HuH-7.5 (cell line): ENCODE measurements around the gene ST6GALNAC1.

Experiments
- DNase-seq: peaks from one replicate; pipeline ENCODE4 v3.0.0; 2011; ENCODE audit warnings: low spot score

The ST6GALNAC1 gene, protein sequence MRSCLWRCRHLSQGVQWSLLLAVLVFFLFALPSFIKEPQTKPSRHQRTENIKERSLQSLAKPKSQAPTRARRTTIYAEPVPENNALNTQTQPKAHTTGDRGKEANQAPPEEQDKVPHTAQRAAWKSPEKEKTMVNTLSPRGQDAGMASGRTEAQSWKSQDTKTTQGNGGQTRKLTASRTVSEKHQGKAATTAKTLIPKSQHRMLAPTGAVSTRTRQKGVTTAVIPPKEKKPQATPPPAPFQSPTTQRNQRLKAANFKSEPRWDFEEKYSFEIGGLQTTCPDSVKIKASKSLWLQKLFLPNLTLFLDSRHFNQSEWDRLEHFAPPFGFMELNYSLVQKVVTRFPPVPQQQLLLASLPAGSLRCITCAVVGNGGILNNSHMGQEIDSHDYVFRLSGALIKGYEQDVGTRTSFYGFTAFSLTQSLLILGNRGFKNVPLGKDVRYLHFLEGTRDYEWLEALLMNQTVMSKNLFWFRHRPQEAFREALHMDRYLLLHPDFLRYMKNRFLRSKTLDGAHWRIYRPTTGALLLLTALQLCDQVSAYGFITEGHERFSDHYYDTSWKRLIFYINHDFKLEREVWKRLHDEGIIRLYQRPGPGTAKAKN

DNA sequence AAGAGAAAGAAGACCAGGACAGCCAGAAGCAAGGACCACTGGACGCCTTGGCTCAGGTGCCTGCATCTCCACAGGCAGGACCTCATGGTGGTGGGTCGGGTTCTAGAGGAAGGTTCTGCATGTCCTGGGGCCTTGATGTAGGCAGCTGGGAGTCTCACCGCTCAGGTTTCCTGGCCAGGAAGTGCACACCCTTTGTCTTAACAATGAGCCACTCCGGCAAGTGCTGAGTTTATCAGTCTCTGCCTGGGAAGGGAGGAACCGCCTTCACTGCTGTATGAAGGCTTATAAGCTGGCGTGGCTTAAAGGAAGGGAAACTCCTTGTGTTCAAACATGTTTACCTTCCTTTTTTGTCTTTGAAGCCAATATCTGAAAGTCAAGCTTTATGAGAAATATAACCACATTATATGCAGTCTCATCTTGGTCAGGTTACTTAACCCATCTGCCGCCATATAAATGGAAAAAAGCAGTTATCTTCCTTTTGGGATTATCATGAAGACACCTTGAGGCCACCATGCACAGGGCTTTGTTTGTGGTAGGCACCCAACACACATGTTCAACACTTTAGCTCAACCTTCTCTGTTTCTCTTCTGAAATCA, at the start of gene ST6GALNAC1:
TSS of gene ST6GALNAC1 (minus strand) at position 205 of the 596 bp plus-strand sequence. CDS start at position 86, 119 bp downstream.
- no peak for DNase-seq

DNA sequence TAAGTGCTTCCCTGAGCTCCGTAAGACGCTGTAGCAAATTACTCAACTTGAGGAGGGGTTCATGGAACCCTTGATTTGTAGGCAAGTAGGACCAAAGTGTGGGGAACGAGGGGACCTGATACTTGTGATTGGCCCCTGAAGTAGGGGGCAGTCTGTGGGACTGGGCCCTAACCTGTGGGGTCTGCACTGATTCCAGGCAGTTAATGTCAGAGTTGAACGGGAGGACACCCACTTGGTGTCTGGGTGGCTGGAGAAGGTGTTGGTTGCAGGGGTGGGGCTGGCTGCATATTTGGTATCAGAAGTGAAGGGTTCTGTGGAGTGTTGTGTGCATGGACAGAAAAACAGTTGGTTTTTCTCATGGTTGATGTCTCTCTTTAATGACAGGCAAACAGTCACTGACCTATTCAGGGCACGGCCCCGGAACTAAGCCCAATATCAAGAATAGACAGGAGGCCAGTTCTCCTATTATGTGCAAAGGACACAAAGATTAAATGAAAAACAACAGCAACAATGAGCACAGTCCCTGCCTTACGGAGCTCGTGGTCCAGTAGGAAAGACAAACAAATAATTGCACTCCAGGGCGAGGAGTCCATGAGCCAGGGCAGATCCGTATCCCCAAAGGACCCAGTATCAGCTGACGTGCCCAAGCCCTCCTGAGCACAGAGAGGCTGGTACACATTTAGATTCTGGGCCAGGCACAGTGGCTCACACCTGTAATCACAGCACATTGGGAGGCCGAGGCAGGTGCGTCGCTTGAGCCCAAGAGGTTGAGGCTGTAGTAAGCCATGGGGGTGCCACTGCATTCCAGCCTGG, 48.0 kb upstream of the ST6GALNAC1 start:
- DNase-seq, result no peak

DNA sequence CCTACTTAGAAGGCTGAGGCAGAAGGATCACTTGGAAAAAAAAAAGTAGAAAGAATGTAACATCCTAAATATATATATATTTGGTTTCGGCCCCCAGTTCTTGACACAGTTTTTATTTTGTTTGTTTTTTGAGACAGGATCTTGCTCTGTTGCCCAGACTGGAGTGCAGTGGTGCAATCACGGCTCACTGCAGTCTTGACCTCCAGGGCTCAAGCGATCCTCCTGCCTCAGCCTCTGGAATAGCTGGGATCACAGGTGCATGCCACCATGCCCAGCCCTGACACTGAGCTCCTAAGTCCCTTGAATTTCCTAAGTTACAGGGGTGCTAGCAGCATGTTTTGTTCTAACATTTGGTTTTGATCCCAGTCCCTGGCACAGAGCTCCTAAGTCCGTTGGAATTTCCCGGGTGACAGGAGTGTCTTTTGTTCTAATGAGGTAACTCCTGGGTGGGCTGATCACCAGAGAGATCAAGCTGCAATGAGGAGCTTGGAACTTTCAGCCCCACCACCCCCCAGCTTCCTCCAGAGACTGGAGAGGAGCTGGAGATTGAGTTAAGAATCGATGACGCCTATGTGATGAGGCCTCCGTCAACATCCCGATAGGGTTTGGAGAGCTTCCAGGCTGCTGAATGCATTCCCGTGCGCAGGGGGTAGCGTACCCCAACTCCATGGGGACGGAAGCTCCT, 47.2 kb upstream of the ST6GALNAC1 start:
- DNase-seq, result no peak

DNA sequence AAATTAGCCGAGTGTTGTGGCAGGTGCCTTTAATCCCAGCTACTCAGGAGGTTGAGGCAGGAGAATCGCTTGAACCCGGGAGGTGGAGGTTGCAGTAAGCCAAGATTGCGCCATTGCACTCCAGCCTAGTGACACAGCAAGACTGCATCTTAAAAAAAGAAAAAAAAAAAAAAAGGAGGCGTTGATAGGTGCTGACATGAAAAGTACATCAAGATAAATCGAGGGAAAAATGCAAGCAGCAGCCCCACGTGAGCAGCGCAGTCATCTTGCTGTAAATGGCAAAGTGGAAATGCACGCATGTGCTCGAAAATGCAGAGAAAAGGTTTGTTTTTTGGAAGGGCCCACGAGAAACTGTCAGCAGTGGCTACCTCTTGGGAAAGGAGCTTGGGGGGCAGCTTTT, 46.3 kb upstream of the ST6GALNAC1 start:
- no peak for DNase-seq

DNA sequence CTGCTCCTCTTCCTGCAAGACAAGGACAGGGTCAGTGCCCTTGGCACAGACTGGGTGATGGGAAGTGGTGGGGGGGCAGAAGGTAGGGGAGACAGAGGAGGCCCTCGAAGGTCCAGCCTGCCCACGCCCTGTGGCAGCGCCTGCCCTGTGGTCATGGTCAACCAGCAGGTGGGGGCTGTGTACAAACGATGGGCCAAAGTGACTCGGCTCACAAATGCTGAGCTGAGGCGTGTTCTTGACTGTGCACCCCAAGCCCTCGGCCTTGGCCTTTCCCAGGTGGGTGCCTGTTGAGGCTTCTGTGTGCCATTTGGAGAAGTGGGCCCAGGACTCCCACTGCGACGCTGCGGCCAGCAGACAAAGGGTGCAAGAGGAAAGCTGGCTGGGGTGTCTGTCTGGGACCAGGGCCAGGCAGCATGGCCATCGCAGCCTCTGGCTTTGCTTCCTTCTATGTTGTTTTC, 44.6 kb upstream of the ST6GALNAC1 start:
- DNase-seq, result no peak

DNA sequence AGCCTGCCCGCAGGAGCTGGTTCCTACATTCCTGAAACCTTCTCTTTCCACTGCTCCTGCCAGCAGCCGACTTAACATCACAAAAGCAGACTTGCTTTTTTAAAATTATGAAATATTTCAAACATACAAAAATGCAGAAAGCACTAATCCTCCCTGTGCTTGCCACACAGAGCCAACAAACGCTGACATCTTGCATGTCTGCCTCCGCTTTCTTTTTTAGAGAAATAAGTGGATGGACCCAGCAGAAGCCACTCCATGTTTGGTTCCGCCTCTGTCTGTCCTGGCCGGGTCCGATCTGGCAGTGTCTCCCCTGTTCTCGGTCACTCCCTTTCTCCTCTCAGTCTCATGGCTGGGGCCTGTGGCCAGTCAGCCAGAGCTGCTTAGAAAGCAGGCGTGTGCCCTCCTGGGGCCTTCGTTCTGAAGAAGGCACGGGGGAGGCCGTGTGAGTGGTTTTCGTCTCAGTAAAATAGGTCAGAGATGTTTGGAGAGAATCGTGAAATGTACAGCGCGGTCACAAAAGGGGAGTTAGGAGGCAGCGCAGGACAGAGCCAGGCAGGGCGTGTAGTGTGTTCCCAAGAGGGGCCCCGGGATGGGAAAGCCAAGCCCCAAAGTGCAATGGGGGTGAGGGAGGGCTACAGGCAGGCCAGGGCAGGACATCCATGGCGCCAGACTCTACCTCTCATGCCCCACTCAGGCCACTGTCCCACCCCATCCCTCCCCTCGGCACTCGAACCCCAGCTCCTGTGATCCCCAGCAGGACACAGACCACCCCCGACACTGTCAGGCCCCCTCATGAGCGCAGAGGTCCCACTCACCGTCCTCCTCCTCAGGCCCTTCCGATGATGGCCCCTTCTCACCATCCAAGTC, 44.0 kb upstream of the ST6GALNAC1 start:
- DNase-seq, result no peak

DNA sequence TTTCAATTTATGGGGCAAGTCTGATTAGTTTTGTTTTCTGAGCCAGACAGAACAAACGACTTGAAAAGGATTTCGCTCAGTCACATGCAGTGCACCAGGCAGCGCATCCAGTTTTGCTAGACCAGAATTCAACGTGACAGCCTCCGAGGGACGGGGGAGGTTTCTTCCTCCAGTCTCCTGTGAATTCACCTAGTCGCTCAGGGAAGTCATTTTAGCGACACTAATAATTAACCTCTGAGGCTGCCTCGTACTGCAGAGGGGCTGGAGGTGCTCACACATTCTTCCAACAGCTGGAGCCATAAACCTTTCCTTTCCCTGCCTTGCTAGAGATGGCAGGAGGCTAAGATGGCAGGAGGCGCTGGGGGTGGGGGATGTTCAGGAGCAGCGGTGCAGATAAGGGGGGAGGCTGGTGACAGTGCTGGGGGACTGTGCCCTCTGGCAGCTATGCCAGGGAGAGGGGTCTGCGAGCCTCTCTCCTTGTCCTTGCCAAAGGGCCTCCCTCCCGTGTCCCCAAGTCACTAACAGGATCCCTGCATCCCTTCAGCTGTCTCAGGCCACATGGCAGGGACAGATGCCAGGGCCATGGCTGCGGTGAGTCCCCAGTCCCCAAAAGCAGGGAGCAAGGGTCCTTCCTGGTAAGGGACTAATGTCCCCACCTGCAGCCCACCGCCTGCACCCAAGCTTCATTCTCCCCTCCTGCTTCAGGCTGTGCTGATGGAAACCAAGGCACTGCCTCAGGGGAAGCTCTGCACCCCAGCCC, 43.2 kb upstream of the ST6GALNAC1 start:
- DNase-seq, result no peak

DNA sequence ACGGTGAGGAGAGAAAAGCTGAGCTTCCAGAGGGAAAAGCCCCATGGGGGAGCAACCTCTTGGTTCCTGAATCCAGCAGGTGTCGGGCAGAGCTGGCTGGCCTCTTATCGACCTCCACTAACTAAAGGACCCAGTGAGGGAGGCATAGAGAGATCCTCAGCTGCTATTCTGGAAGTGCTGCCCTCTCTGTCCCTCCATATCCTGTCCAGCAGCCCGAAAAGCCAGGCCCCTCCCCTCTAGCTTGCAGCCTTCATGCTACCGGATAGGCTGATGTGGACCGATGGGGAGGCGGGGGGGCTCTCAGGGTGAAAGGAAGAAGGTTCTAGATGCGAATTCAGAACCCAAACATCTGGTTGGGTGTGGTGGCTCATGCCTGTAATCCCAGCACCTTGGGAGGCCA, 42.3 kb upstream of the ST6GALNAC1 start:
- DNase-seq, result no peak

DNA sequence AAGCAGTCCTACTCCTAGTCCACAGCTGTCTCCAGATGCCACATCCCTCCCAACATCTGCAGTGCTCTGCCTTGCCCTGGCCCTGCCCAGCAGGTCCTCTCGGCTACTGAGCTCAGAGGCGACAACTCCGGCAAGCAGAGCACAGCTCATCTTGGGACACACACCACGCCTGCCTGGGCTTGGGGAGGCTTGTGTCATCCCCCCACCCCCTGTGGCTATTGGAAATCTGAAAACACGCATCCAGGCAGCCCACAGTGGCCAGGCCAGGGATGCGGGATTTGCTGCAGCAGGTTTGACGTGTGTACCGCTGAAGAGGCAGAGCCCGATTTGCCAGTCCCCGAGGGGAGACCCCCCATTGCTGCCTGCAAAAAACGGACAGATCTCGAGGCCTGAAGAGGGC, 41.8 kb upstream of the ST6GALNAC1 start:
- no peak for DNase-seq

DNA sequence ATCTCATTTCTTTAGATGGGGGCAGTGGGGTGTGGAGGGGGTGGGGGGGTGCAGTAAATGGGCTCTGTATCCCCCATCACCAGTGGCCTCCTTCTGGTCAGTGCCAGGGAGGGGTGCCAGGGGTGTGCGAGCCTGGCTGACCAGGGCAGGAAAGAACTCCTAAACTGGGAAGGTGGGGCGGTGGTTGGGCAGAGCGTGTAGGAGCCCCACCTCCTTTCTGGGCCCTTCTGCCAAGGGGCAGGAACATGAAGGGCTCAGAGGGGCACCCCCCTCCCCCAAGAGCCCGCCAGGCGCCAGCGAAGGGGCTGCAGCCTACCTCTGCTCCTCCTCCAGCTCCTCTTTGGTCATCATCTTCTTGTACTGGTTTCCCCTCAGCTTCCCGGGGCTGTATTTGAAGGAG, 41.2 kb upstream of the ST6GALNAC1 start:
- DNase-seq, result no peak

DNA sequence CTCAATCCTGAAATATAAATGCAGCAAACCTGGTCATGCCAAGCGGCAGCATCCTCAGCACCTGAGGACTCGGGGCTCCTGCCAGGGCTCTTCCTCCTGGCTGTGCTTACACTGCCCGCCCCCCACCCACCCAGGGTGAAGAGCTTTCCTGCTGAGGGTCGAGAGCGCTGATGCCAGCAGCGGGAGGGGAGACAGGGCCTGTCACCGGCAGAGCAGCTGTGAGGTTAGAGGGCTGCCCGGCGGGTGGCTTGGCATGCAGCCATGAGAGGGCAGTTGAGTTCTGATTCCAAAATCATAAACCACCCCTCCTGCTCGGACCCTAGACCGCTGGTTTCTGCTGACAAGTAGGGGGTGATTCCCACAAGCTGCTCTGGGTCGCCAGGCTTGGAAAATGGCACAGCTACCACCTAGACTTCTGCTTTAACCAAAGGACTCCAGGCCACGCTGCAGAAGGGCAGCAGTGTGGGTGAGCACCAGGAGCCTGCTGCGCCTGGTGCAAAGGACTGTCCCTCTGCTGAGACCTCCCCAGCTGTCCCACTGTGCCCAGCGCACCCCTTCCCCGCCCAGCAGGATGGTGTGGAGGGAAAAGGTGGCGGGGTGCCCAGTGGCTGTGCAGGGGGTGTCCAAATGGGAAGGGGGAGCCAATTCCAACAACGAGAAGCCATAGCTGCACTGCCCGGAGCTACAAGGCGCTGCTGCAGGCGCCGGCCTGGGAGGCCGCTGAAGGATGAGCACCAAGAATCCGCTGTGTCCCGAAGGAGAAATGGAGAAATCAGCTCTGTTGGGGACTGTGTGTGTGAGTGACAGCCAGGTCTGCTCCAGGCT, 40.6 kb upstream of the ST6GALNAC1 start:
- no peak for DNase-seq

DNA sequence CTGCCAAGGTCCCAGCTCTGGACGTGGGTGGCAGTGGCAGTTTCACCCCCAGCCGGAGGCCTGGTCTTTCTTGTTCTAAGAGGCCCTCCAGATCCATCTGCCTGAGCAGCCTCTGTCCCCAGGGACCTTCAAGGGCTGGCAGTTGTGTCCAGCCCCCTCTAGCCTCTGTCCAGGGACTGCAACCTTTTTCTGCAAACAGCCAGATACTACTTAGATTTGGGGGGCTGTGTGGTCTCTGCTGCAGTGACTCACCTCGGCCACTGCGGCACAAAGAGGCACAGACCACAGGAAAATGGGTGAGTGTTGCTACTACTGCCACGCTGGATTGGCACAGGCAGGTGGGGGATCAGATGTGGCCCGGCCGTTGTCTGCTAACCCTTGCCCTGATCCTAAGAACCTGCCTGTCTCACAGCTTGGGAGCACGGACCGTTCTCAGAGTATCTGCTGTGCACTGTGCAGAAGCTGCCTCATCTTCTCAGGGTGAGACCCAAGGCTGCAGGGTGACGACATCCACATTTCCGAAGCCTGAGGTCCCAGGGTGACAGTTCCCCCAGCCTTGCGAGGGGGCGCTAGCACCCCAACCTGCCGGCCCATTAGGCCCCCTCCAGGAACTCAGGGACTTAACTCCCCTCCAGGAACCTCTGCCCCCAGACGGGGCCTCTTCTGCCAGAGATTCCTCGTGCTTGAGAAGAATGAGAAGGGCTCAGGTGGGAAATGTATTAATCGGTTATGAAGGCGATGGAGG, 39.6 kb upstream of the ST6GALNAC1 start:
- no peak for DNase-seq

DNA sequence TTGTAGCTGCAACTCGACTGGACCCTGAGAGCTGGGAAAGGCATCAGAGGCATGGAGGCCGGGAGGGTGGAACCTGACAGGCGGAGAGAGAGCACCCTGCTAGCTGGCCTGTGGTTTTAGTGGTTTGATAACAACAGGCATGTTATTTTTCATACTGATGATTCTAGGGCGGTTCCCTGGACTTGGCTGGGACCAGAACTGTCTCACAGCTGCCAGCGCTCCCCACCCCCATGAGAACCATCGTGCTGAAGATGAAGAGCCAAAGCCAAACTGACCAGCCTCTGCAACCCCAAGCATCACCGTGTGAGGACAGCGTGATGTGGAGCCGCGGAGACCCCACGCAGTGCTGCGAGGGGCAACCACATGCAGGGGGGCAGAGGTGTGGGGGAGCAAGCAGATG, 38.7 kb upstream of the ST6GALNAC1 start:
- no peak for DNase-seq

DNA sequence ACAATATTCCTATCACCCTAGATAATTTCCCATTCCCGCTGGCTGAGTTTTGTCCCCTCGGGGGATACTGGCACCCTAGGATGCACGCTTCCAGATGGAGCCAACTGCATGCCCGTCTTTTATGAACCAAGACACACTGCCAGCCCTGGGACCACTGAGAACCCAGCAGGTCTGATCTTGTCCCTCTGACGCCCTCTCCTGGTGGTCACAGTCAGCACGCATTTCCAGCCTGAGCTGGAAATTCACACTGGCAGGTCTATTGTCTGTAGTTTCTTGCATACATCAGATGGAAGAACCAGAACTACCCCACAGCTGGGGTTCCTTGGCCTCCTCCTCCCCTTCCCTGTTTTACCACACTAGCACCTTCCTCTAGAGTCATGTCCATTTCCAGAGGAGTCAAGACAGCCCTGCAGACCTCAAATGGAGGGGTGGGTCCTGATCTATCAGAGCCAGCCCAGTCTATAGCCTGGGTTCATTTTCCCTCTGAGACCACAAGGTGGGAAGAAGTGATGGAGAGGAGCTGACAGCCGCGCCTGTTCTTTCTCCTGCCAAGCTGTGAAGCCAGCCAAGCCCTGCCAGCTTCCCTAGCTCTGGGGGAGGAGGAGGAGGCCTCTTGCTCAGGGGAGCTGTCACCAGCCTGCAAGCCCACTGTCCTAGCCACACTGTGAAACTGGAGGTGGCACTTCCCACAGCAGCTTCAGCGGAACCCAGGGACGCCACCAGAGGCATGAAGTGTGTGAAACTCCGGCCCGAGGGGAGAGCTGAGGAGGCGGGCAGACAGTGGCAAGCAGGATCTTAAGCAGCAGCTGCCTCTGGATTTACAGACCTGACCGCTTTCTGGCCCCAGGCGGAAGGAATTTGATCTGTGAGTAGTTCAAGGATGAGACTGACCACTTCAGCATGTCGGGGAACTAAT, 37.9 kb upstream of the ST6GALNAC1 start:
- DNase-seq, result peak; percentile 81

DNA sequence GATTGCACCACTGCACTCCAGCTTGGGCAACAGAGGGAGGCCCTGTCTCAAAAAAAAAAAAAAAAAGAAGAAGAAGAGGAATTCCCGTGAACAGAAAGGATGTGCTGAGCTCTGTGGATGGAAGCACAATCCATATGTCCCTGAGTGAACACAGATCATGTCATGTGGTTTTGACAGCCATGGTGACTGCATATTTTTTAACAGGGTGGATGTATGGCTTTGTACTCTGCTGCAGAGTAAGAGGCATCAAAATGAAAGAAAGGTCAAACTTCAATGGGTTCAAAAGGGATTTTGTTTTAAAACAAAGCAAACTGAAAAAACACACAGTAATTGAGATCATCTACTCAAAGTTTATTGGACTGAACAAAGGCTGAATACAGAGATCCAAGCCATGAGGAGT, 35.7 kb upstream of the ST6GALNAC1 start:
- DNase-seq, result no peak

DNA sequence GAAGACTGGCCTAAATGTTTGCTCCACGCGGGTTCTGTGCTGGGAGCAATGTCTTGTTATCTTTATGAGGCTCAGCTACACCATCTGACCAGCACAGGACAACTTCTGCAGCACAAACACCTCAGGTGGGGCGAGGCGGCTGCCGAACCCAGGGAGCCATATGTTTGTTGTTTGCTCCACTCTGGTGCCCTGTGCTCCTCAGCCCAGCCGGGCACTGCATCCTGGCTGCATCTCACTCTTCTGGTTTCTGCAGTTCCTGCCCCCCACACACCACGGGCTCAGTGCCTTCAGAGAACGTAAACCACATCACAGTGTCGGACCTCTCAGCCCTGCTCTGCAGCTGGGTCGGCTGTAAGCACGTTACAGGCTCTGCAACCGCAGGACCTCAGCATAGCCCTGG, 34.8 kb upstream of the ST6GALNAC1 start:
- no peak for DNase-seq

DNA sequence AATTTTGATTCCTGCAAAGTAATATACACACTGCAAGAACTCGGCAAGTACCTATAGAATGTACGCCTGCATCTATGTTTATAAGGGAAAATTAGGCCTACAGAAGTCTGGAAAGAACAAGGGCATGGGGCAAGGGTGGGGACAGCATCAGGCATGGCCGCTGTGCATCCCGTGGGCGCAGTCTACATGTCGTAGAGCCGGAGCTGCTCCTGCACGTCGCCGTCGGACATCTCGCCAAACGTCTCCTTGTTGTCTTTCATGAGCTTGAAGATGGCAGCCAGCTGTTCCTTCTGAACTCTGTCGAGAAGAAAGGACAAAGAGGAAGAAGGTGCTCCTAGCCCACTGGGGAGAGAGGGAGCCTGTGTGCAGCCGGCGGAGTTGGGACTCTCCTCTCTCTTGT, 33.8 kb upstream of the ST6GALNAC1 start:
- DNase-seq, result no peak
